ENCODE measurements around the gene TSC22D1.

GRCh38 chr13:44620057-44620456, 43.9 kb upstream of the TSC22D1 start:
- TF ChIP-seq CTCF (IDR thresholded peaks at IDR 0.05) (no peak), EP300 (IDR thresholded peaks at IDR 0.05) (no peak), POLR2A (IDR thresholded peaks at IDR 0.05; ENCODE audit: low read depth) (no peak), POLR2AphosphoS5 (IDR thresholded peaks at IDR 0.05) (no peak)
